SJCRH30 (cell line): Measurements from ENCODE around the gene FPR1. TPM values are rescaled to one million over a fixed set of nuclear protein-coding genes. Genes with fewer than 3 reads are reported as not detected.
"Not testable (repeated sequence)": the region's sequence is repeated elsewhere in the genome, so short reads cannot be mapped to it uniquely, and the experiment has no call there.

Experiments used
- DNase-seq, 2 experiments: peaks; one replicate each; pipeline ENCODE4 v3.0.0-alpha.2; 2015 to 2020
- H3K27ac ChIP-seq: fragments of 250-450 bp; sonication (Bioruptor Pico); 2 replicates; pipeline ENCODE4 v1.5.1; 2020; ENCODE audit warnings: mild to moderate bottlenecking, moderate library complexity
- H3K27me3 ChIP-seq: fragments of 250-450 bp; sonication (Bioruptor Pico); 2 replicates; pipeline ENCODE4 v1.5.1; 2020; ENCODE audit warnings: mild to moderate bottlenecking, moderate library complexity
- H3K36me3 ChIP-seq: fragments of 250-450 bp; sonication (Bioruptor Pico); 2 replicates; pipeline ENCODE4 v1.5.1; 2020; ENCODE audit warnings: mild to moderate bottlenecking, moderate library complexity
- H3K4me1 ChIP-seq: fragments of 250-450 bp; sonication (Bioruptor Pico); 2 replicates; pipeline ENCODE4 v1.5.1; 2020; ENCODE audit warnings: mild to moderate bottlenecking, moderate library complexity
- H3K4me3 ChIP-seq: fragments of 250-450 bp; sonication (Bioruptor Pico); 2 replicates; pipeline ENCODE4 v1.5.1; 2020; ENCODE audit warnings: mild to moderate bottlenecking, moderate library complexity
- H3K9me3 ChIP-seq: fragments of 250-450 bp; sonication (Bioruptor Pico); replicated peaks from 2 replicates; pipeline ENCODE4 v1.5.1; 2020; ENCODE audit warnings: mild to moderate bottlenecking, moderate library complexity
- total RNA-seq: library from RNA; depleted of rRNA; stranded (reverse); fragments of >200 nt; shearing (Covaris generic); gene quantifications from 2 replicates; pipeline ENCODE4 v1.2.3, GENCODE V29; 2014

Gene FPR1
- total RNA-seq, 1 experiment from 2014 or later: not detected

GRCh38 chr19:51760697-51761356, 9.1 kb upstream of the FPR1 start, which contains the start of gene FPR2:
FPR2 (plus strand) TSS chr19:51761180; CDS start chr19:51768659, 7,479 bp downstream.
- H3K27ac ChIP-seq: no peak within 1 kb of the TSS
- no peaks in the 10 kb centered on the region for H3K9me3 ChIP-seq
- H3K4me1 ChIP-seq: no peaks in the 10 kb centered on the region
- no peak within 1 kb of the TSS for H3K4me3 ChIP-seq
- no peaks in the 10 kb centered on the region for H3K36me3 ChIP-seq
- no peaks in the 10 kb centered on the region for H3K27me3 ChIP-seq
- DNase-seq: no peak

- H3K27me3 ChIP-seq: no peaks in the 10 kb centered on the region
- no peaks in the 10 kb centered on the region for H3K4me1 ChIP-seq
- no peak overlapping the region for H3K4me3 ChIP-seq
- no peaks in the 10 kb centered on the region for H3K9me3 ChIP-seq
- no peak for DNase-seq
- H3K36me3 ChIP-seq: no peaks in the 10 kb centered on the region
- H3K27ac ChIP-seq: no peak overlapping the region
Observed at GRCh38 chr19:51755571-51755970, 3.9 kb upstream of the FPR1 start.

GRCh38 chr19:51754770-51755169, 3.1 kb upstream of the FPR1 start:
- no peak overlapping the region for H3K4me3 ChIP-seq
- H3K4me1 ChIP-seq: no peaks in the 10 kb centered on the region
- DNase-seq: no peak
- H3K27me3 ChIP-seq: no peaks in the 10 kb centered on the region
- no peaks in the 10 kb centered on the region for H3K9me3 ChIP-seq
- H3K27ac ChIP-seq: no peak overlapping the region
- H3K36me3 ChIP-seq: no peaks in the 10 kb centered on the region

- H3K4me1 ChIP-seq: no peaks in the 10 kb centered on the region
- no peak overlapping the region for H3K27ac ChIP-seq
- H3K36me3 ChIP-seq: no peaks in the 10 kb centered on the region
- no peak for DNase-seq
- H3K4me3 ChIP-seq: no peak overlapping the region
- no peaks in the 10 kb centered on the region for H3K9me3 ChIP-seq
- H3K27me3 ChIP-seq: no peaks in the 10 kb centered on the region
Observed at GRCh38 chr19:51754109-51754508, 2.4 kb upstream of the FPR1 start.

- H3K27ac ChIP-seq: no peak overlapping the region
- no peaks in the 10 kb centered on the region for H3K27me3 ChIP-seq
- H3K9me3 ChIP-seq: no peaks in the 10 kb centered on the region
- H3K36me3 ChIP-seq: no peaks in the 10 kb centered on the region
- no peak for DNase-seq
- no peak overlapping the region for H3K4me3 ChIP-seq
- no peaks in the 10 kb centered on the region for H3K4me1 ChIP-seq
Observed at GRCh38 chr19:51750400-51751094, 1.1 kb downstream of the FPR1 start.

GRCh38 chr19:51749979-51750378, 1.7 kb downstream of the FPR1 start:
- H3K4me1 ChIP-seq: no peaks in the 10 kb centered on the region
- H3K27ac ChIP-seq: no peak overlapping the region
- H3K27me3 ChIP-seq: no peaks in the 10 kb centered on the region
- DNase-seq: no peak
- no peaks in the 10 kb centered on the region for H3K36me3 ChIP-seq
- H3K9me3 ChIP-seq: no peaks in the 10 kb centered on the region
- H3K4me3 ChIP-seq: no peak overlapping the region

GRCh38 chr19:51746731-51747130, 4.9 kb downstream of the FPR1 start:
- Histone ChIP-seq H3K27me3 (no peaks in the 10 kb centered on the region), H3K4me3 (no peak overlapping the region), H3K36me3 (no peaks in the 10 kb centered on the region), H3K27ac (no peak overlapping the region), H3K9me3 (no peaks in the 10 kb centered on the region), H3K4me1 (no peaks in the 10 kb centered on the region)
- DNase-seq: no peak

- Histone ChIP-seq H3K27me3 (no peaks in the 10 kb centered on the region), H3K4me1 (no peaks in the 10 kb centered on the region), H3K9me3 (no peaks in the 10 kb centered on the region), H3K27ac (no peak overlapping the region), H3K4me3 (no peak overlapping the region), H3K36me3 (no peaks in the 10 kb centered on the region)
- no peak for DNase-seq
Observed at GRCh38 chr19:51743405-51743804, 8.3 kb downstream of the FPR1 start.

- H3K27ac ChIP-seq: no peak overlapping the region
- DNase-seq: no peak
Observed at GRCh38 chr19:51742789-51743188, 8.9 kb downstream of the FPR1 start.

GRCh38 chr19:51740356-51740755, 11.3 kb downstream of the FPR1 start:
- Histone ChIP-seq H3K27me3 (no peaks in the 10 kb centered on the region), H3K27ac (no peak overlapping the region), H3K36me3 (no peaks in the 10 kb centered on the region), H3K9me3 (no peaks in the 10 kb centered on the region), H3K4me3 (no peak overlapping the region), H3K4me1 (peaks cover 10% of the 10 kb centered on the region)
- no peak for DNase-seq

More at GRCh38 chr19:51742789-51743188, 8.9 kb downstream of the FPR1 start:
- no peaks in the 10 kb centered on the region for H3K9me3 ChIP-seq
- H3K27me3 ChIP-seq: no peaks in the 10 kb centered on the region
- H3K36me3 ChIP-seq: no peaks in the 10 kb centered on the region
- H3K4me1 ChIP-seq: no peaks in the 10 kb centered on the region
- H3K4me3 ChIP-seq: no peak overlapping the region

- H3K27ac ChIP-seq: no peak overlapping the region
- H3K27me3 ChIP-seq: no peaks in the 10 kb centered on the region
Observed at GRCh38 chr19:51739466-51740213, 12.0 kb downstream of the FPR1 start.

GRCh38 chr19:51738523-51738922, 13.2 kb downstream of the FPR1 start:
- H3K4me1 ChIP-seq, H3K9me3 ChIP-seq, H3K36me3 ChIP-seq, H3K27me3 ChIP-seq, DNase-seq, H3K27ac ChIP-seq, H3K4me3 ChIP-seq: not testable (repeated sequence)

More at GRCh38 chr19:51739466-51740213, 12.0 kb downstream of the FPR1 start:
- H3K4me3 ChIP-seq: no peak overlapping the region
- peaks cover 10% of the 10 kb centered on the region for H3K4me1 ChIP-seq
- no peaks in the 10 kb centered on the region for H3K9me3 ChIP-seq
- no peak for DNase-seq
- no peaks in the 10 kb centered on the region for H3K36me3 ChIP-seq

- no peaks in the 10 kb centered on the region for H3K27me3 ChIP-seq
- no peak for DNase-seq
Observed at GRCh38 chr19:51737924-51738323, 13.8 kb downstream of the FPR1 start.

GRCh38 chr19:51737389-51737788, 14.3 kb downstream of the FPR1 start:
- Histone ChIP-seq H3K4me1 (peaks cover 10% of the 10 kb centered on the region), H3K9me3 (no peaks in the 10 kb centered on the region), H3K27me3 (no peaks in the 10 kb centered on the region), H3K36me3 (no peaks in the 10 kb centered on the region), H3K4me3 (no peak overlapping the region), H3K27ac (no peak overlapping the region)
- no peak for DNase-seq

More at GRCh38 chr19:51737924-51738323, 13.8 kb downstream of the FPR1 start:
- Histone ChIP-seq H3K36me3 (no peaks in the 10 kb centered on the region), H3K27ac (no peak overlapping the region), H3K9me3 (no peaks in the 10 kb centered on the region), H3K4me3 (no peak overlapping the region), H3K4me1 (peaks cover 10% of the 10 kb centered on the region)
